ENCODE data around the gene ADAMTS17. TPM values are rescaled to one million over a fixed set of nuclear protein-coding genes. Genes with fewer than 3 reads are reported as not detected.

The ADAMTS17 gene
- total and polyA plus RNA-seq, 3 donors from 2014 or later, result 6.8 to 17.8 (median 12.4) TPM

- H3K27me3 ChIP-seq, result no peaks in the 10 kb centered on the region
- no peak overlapping the region for H3K27ac ChIP-seq
- TF ChIP-seq POLR2A (IDR thresholded peaks at IDR 0.05), result no peak
- TF ChIP-seq, protein P1, sequence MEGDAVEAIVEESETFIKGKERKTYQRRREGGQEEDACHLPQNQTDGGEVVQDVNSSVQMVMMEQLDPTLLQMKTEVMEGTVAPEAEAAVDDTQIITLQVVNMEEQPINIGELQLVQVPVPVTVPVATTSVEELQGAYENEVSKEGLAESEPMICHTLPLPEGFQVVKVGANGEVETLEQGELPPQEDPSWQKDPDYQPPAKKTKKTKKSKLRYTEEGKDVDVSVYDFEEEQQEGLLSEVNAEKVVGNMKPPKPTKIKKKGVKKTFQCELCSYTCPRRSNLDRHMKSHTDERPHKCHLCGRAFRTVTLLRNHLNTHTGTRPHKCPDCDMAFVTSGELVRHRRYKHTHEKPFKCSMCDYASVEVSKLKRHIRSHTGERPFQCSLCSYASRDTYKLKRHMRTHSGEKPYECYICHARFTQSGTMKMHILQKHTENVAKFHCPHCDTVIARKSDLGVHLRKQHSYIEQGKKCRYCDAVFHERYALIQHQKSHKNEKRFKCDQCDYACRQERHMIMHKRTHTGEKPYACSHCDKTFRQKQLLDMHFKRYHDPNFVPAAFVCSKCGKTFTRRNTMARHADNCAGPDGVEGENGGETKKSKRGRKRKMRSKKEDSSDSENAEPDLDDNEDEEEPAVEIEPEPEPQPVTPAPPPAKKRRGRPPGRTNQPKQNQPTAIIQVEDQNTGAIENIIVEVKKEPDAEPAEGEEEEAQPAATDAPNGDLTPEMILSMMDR (IDR thresholded peaks at IDR 0.05), result no peak
- no peaks in the 10 kb centered on the region for H3K4me1 ChIP-seq
- intact Hi-C loops (cut with DNase I; ENCODE audit: low total_unique reads), result no loop called here
- H3K36me3 ChIP-seq (ENCODE audit: low read depth, missing control alignments), result no peaks in the 10 kb centered on the region
- WGBS, 2 donors, result 59 to 63% methylated on average over 17 of the region's 17 CpGs
- DNase-seq, result no peak
- H3K9me3 ChIP-seq, result no peaks in the 10 kb centered on the region
- H3K4me3 ChIP-seq, result no peak overlapping the region
Observed at GRCh38 chr15:100277087-100277855, 64.5 kb downstream of the ADAMTS17 start.

GRCh38 chr15:100276506-100276905 is 65.3 kb downstream of the ADAMTS17 start:
- Histone ChIP-seq H3K27ac (no peak overlapping the region), H3K4me3 (no peak overlapping the region), H3K27me3 (no peaks in the 10 kb centered on the region), H3K4me1 (no peaks in the 10 kb centered on the region), H3K9me3 (no peaks in the 10 kb centered on the region), H3K36me3 (ENCODE audit: low read depth, missing control alignments) (no peaks in the 10 kb centered on the region)
- intact Hi-C loops (cut with DNase I; ENCODE audit: low total_unique reads), result no loop called here
- DNase-seq, result no peak
- no peak for TF ChIP-seq POLR2A (IDR thresholded peaks at IDR 0.05)
- TF ChIP-seq, protein P1 (IDR thresholded peaks at IDR 0.05), result no peak
- WGBS, 2 donors, result 31 to 55% methylated on average over 2 to 8 of the region's 8 CpGs

DNA sequence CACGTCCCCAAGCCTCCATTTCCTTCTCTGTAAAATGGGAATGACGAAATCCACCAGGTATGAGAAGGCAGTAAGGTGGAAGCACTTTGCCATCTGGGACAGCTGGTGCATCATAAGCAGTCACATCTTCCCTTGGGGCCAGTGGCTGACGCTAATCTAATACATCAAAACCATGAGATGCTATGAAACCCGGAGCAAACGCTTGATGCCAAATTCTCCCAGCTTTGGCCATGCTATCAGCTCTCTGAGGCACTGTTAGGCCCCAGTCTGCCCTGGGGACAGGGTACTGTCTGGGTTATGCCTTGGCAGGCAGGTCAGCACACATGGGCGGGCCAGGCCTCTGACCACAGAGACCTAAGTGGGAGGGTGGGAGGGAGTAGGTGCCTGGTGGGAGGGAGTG is 66.1 kb downstream of the ADAMTS17 start:
- no peaks in the 10 kb centered on the region for H3K9me3 ChIP-seq
- DNase-seq, result no peak
- TF ChIP-seq POLR2A (IDR thresholded peaks at IDR 0.05), result no peak
- TF ChIP-seq, protein P1 (IDR thresholded peaks at IDR 0.05), result no peak
- H3K36me3 ChIP-seq (ENCODE audit: low read depth, missing control alignments), result no peaks in the 10 kb centered on the region
- 69 to 96% methylated on average over 4 to 5 of the region's 6 CpGs for WGBS, 2 donors
- no peak overlapping the region for H3K27ac ChIP-seq
- intact Hi-C loops (cut with DNase I; ENCODE audit: low total_unique reads), result no loop called here
- H3K27me3 ChIP-seq, result no peaks in the 10 kb centered on the region
- H3K4me3 ChIP-seq, result no peak overlapping the region
- no peaks in the 10 kb centered on the region for H3K4me1 ChIP-seq

GRCh38 chr15:100269831-100270230 is 71.9 kb downstream of the ADAMTS17 start:
- Histone ChIP-seq H3K36me3 (ENCODE audit: low read depth, missing control alignments) (no peaks in the 10 kb centered on the region), H3K4me3 (no peak overlapping the region), H3K9me3 (no peaks in the 10 kb centered on the region), H3K27me3 (no peaks in the 10 kb centered on the region), H3K4me1 (no peaks in the 10 kb centered on the region), H3K27ac (no peak overlapping the region)
- no peak for DNase-seq
- no peak for TF ChIP-seq POLR2A (IDR thresholded peaks at IDR 0.05)
- TF ChIP-seq, protein P1 (IDR thresholded peaks at IDR 0.05), result no peak
- intact Hi-C loops (cut with DNase I; ENCODE audit: low total_unique reads), result no loop called here
- WGBS, 2 donors, result 86 to 96% methylated on average over 3 of the region's 3 CpGs

DNA sequence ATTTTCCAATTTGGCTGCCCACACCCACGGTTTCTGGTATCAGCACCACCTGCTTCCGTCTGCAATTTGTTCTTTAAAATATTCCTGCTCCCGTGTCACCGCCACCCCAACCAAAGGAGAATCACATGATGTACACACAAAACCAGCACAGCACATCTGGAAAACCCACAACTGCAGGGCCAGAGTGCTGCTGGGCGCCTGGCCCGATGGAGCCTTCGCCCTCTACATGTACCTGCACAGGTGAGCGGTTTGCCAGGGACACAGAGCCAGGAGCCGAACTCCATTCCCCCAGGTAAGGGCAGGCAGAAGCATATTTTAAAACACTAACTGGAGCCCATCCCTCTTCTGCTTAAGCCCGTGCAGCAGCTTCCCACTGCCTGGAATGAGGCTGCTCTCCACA is 75.6 kb downstream of the ADAMTS17 start:
- no peak overlapping the region for H3K4me3 ChIP-seq
- no peaks in the 10 kb centered on the region for H3K4me1 ChIP-seq
- no peak overlapping the region for H3K27ac ChIP-seq
- 65 to 67% methylated on average over 9 to 10 of the region's 10 CpGs for WGBS, 2 donors
- H3K27me3 ChIP-seq, result no peaks in the 10 kb centered on the region
- H3K36me3 ChIP-seq (ENCODE audit: low read depth, missing control alignments), result no peaks in the 10 kb centered on the region
- no peak for TF ChIP-seq POLR2A (IDR thresholded peaks at IDR 0.05)
- TF ChIP-seq, protein P1 (IDR thresholded peaks at IDR 0.05), result no peak
- no peaks in the 10 kb centered on the region for H3K9me3 ChIP-seq
- intact Hi-C loops (cut with DNase I; ENCODE audit: low total_unique reads), result no loop called here
- DNase-seq, result no peak

Data from testis (tissue), 3 donors.